ENCODE results near the gene CACNA1E. TPM values are rescaled to one million over a fixed set of nuclear protein-coding genes. Genes with fewer than 3 reads are reported as not detected.
"Not testable (repeated sequence)": the region's sequence is repeated elsewhere in the genome, so short reads cannot be mapped to it uniquely, and the experiment has no call there.

Gene CACNA1E
- total RNA-seq, 4 donors from 2014 or later: 0.19 to 1.3 (median 0.44) TPM; not detected in 1

- ATAC-seq (ENCODE audit: low FRiP score): no peak
- TF ChIP-seq, protein P1, sequence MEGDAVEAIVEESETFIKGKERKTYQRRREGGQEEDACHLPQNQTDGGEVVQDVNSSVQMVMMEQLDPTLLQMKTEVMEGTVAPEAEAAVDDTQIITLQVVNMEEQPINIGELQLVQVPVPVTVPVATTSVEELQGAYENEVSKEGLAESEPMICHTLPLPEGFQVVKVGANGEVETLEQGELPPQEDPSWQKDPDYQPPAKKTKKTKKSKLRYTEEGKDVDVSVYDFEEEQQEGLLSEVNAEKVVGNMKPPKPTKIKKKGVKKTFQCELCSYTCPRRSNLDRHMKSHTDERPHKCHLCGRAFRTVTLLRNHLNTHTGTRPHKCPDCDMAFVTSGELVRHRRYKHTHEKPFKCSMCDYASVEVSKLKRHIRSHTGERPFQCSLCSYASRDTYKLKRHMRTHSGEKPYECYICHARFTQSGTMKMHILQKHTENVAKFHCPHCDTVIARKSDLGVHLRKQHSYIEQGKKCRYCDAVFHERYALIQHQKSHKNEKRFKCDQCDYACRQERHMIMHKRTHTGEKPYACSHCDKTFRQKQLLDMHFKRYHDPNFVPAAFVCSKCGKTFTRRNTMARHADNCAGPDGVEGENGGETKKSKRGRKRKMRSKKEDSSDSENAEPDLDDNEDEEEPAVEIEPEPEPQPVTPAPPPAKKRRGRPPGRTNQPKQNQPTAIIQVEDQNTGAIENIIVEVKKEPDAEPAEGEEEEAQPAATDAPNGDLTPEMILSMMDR (IDR thresholded peaks at IDR 0.05): no peak
- no peak for DNase-seq (ENCODE audit: low spot score)
These were observed 48.1 kb downstream of the CACNA1E start for GRCh38 chr1:181531441-181531840.

- DNase-seq (ENCODE audit: low spot score) (no peak), ATAC-seq (ENCODE audit: low FRiP score) (no peak)
- TF ChIP-seq, protein P1 (IDR thresholded peaks at IDR 0.05): no peak
These were observed 48.8 kb downstream of the CACNA1E start for GRCh38 chr1:181531951-181532600.

DNA sequence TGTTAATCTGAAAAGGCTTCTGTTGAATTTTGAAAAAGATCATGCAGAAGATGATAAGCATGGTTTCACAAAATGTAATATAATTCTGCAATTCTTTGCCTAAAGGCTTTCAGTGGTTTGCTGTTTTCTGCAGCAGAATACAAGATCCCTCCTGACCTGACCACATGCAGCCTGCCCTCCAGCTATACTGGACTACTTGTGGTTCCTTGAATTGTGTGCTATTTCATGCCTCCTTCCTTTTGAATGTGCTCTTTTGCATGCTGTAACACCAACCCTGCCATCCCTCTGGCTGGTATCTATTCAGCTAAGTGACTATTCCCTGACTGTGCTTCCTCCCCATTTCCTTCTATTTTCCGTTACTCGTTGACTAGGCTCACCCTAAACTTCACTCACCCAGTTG, 55.5 kb downstream of the CACNA1E start:
- TF ChIP-seq, protein P1 (IDR thresholded peaks at IDR 0.05): no peak
- DNase-seq (ENCODE audit: low spot score) (no peak), ATAC-seq (ENCODE audit: low FRiP score) (no peak)

DNA sequence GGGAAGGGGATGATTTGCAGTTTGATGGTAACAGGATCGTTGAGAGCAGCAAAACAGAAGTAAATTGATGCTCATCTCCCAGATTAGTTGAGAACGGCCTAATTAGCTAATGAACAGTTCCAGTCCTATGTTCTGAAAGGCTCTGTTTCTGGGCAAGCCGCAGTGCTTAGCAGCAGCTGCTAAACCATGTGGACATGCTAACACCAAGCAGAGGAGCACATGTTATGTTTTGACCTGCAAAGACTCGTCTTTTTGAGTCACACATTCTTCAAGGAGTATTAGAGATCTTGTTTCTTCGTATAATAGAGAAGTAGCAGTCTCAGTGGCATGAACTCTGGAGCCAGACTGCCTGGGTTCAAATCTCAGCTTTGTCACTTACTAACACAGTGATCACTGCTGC, 58.1 kb downstream of the CACNA1E start:
- DNase-seq (ENCODE audit: low spot score): no peak
- TF ChIP-seq, protein P1 (IDR thresholded peaks at IDR 0.05): no peak
- no peak for ATAC-seq (ENCODE audit: low FRiP score)

DNA sequence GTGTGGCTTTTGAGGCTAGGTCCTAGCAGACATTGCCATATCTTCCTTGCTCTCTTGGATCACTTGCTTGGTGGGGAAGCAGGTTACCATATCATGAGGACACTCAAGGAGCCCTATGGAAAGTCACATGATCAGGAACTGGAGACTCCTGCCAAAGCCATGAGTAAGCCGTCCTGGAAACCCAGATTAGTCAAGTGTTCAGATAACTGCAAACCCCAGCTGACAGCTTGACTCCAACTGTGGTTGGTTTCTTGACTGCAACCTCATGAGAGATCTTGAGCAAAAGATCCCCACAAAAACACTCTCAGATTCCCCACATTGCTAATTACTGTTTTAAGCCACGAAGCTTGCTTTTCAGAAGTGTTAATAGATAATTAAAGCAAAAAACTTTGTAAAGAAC, 58.6 kb downstream of the CACNA1E start:
- DNase-seq (ENCODE audit: low spot score): no peak
- TF ChIP-seq, protein P1 (IDR thresholded peaks at IDR 0.05): no peak
- no peak for ATAC-seq (ENCODE audit: low FRiP score)

GRCh38 chr1:181542406-181542805, 59.1 kb downstream of the CACNA1E start:
- DNase-seq (ENCODE audit: low spot score); ATAC-seq (ENCODE audit: low FRiP score): not testable (repeated sequence)

- DNase-seq (ENCODE audit: low spot score): no peak
- TF ChIP-seq, protein P1 (IDR thresholded peaks at IDR 0.05): no peak
- no peak for ATAC-seq (ENCODE audit: low FRiP score)
These were observed 62.1 kb downstream of the CACNA1E start for GRCh38 chr1:181545395-181545794.
